Measurements from ENCODE around the gene HRC. TPM values are rescaled to one million over a fixed set of nuclear protein-coding genes. Genes with fewer than 3 reads are reported as not detected.
"Not testable (repeated sequence)": the region's sequence is repeated elsewhere in the genome, so short reads cannot be mapped to it uniquely, and the experiment has no call there.

Gene HRC
- polyA plus RNA-seq, 1 of the 3 experiments (the other 2 are of a cell fraction) = not detected

- TF ChIP-seq CTCF (IDR thresholded peaks at IDR 0.05) (peak; percentile 13; the same call in 1 of the 2 replicates), SIN3A (IDR thresholded peaks at IDR 0.05; ENCODE audit: borderline replicate concordance, low read depth, low read length) (peak; percentile 84), MXI1 (IDR thresholded peaks at IDR 0.05; ENCODE audit: low read depth, low read length) (peak; percentile 67), FOSL2 (IDR thresholded peaks at IDR 0.05; ENCODE audit: borderline replicate concordance, low read depth) (no peak)
These were observed 27.3 kb downstream of the HRC start (continued) for GRCh38 chr19:49127674-49128544.

DNA sequence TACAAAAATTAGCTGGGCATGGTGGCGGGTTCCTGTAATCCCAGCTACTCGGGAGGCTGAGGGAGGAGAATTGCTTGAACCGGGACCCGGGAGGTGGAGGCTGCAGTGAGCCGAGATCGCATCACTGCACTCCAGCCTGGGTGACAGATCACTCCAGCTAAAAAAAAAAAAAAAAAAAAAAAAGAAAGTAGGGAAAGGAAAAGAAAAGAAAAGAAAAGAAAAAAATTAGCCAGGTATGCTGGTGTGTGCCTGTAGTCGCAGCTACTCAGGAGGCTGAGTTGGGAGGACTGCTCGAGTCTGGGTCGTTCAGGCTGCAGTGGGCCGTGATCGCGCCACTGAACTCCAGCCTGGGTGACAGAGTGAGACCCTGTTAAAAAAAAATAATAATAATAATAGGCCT is 28.0 kb downstream of the HRC start:
- not testable (repeated sequence) for DNase-seq; H3K36me3 ChIP-seq (replicated peaks in 1 of 2; ENCODE audit: control insufficient read depth in 1 of 2, insufficient read depth in 2 of 2, low read length in 1 of 2); H3K9me2 ChIP-seq; H3F3A ChIP-seq (replicated peaks; ENCODE audit: insufficient read depth); H3K27me3 ChIP-seq (ENCODE audit: insufficient read depth); H3K79me2 ChIP-seq (ENCODE audit: insufficient read depth); H3K9ac ChIP-seq; H3K27ac ChIP-seq (ENCODE audit: low read depth in 2 of 2, low read length in 1 of 2); H3K9me3 ChIP-seq; H4K20me1 ChIP-seq (ENCODE audit: insufficient read depth); H3K4me3 ChIP-seq (ENCODE audit: low read depth in 2 of 2, low read length in 1 of 2)
- 95% methylated on average over 12 of the region's 12 CpGs for WGBS (ENCODE audit: low lambda C conversion rate)
- 0 out of 2 replicates have a peak overlapping the region, but pooled peaks have one; percentile 60 for H3K4me2 ChIP-seq
- CTCF ChIA-PET = interaction anchor here (0.8 to 2.9 kb wide), 7 partner anchors 9 to 30 kb away, joined by 3 to 11 read pairs (median 4); partner anchors contain the start of gene HRC
- POLR2A ChIA-PET = interaction anchor here (0.9 to 2.0 kb wide), 4 partner anchors 13 to 32 kb away, joined by 3 to 10 read pairs (median 4); partner anchors contain the start of gene LIN7B
- H2AFZ ChIP-seq (ENCODE audit: low read depth) = peak overlapping the region; percentile 82; the same call in 1 of the 2 replicates
- H3K4me1 ChIP-seq (ENCODE audit: control insufficient read depth in 1 of 2, insufficient read depth in 2 of 2, low read depth in 1 of 2, low read length in 1 of 2) = peaks cover 10 to 11% of the 10 kb centered on the region in 2 experiments; a peak in 2 of 4 replicates

DNA sequence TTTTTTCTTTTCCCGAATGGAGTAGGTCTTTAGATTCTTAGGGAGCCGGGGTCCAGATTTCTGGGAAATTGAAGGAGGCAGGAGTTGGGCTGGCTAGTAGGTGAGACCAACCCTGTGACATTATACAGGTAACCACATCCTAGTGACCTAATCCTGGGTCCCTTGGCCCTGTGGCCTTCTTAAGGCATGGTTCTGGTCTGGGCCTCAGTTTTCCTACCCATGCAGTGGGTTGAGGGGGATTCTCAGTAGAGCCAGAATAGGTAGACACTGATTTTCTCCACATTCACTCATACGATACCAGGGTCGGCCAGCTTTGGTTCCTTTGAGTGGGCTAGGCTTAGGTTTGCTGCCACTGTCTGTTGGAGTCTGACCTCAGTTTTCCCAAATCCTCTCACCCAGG is 28.6 kb downstream of the HRC start:
- Histone ChIP-seq H3K36me3 (replicated peaks in 1 of 2; ENCODE audit: control insufficient read depth in 1 of 2, insufficient read depth in 2 of 2, low read length in 1 of 2) (no peaks in the 10 kb centered on the region), H3K79me2 (ENCODE audit: insufficient read depth) (no peaks in the 10 kb centered on the region), H3K9me3 (no peaks in the 10 kb centered on the region), H3K4me2 (no peak overlapping the region), H3F3A (replicated peaks; ENCODE audit: insufficient read depth) (no peaks in the 10 kb centered on the region), H3K9ac (no peak overlapping the region), H3K4me1 (ENCODE audit: control insufficient read depth in 1 of 2, insufficient read depth in 2 of 2, low read depth in 1 of 2, low read length in 1 of 2) (peaks cover 10 to 11% of the 10 kb centered on the region in 2 experiments; a peak in 2 of 4 replicates), H3K27ac (ENCODE audit: low read depth in 2 of 2, low read length in 1 of 2) (no peak overlapping the region), H3K9me2 (no peaks in the 10 kb centered on the region), H3K4me3 (ENCODE audit: low read depth in 2 of 2, low read length in 1 of 2) (no peak overlapping the region), H3K27me3 (ENCODE audit: insufficient read depth) (no peaks in the 10 kb centered on the region), H4K20me1 (ENCODE audit: insufficient read depth) (no peaks in the 10 kb centered on the region), H2AFZ (ENCODE audit: low read depth) (no peak overlapping the region)
- POLR2A ChIA-PET = interaction anchor here (2.0 kb wide), 1 partner anchor 23 kb away, joined by 5 read pairs; no protein-coding TSS in a partner anchor
- DNase-seq = no peak
- CTCF ChIA-PET = interaction anchor here (0.8 to 2.9 kb wide), 2 partner anchors 20 to 28 kb away, joined by 3 to 11 read pairs; no protein-coding TSS in a partner anchor
- WGBS (ENCODE audit: low lambda C conversion rate) = 81% methylated on average over 4 of the region's 4 CpGs
- TF ChIP-seq, protein P1, sequence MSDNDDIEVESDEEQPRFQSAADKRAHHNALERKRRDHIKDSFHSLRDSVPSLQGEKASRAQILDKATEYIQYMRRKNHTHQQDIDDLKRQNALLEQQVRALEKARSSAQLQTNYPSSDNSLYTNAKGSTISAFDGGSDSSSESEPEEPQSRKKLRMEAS (IDR thresholded peaks at IDR 0.05; ENCODE audit: low read depth) = no peak
- TF ChIP-seq EP300 (IDR thresholded peaks at IDR 0.05; ENCODE audit: borderline replicate concordance in 1 of 2, low read depth in 1 of 2, low read length in 1 of 2) (no peak), NFIC (IDR thresholded peaks at IDR 0.05; ENCODE audit: borderline replicate concordance) (no peak), MXI1 (IDR thresholded peaks at IDR 0.05; ENCODE audit: low read depth, low read length) (no peak)
